Caco-2 (cell line): ENCODE measurements around the gene AHCYL2. TPM values are rescaled to one million over a fixed set of nuclear protein-coding genes. Genes with fewer than 3 reads are reported as not detected.

Experiments used
- BruUV-seq: library from RNA; stranded (reverse); fragments of 400-500 nt; replicated peaks from 2 replicates; lab custom pipeline; 2021; lab: Mats Ljungman, UMichigan
- CTCF ChIA-PET: fragments of 300-600 bp; sonication (Branson Sonifier 250); formaldehyde crosslinking; loops from one replicate; lab custom pipeline; 2022; ENCODE audit warnings: antibody characterized with exemption; lab: Charles Lee
- POLR2A ChIA-PET: fragments of 300-600 bp; sonication (Branson Sonifier 250); formaldehyde crosslinking; loops from one replicate; lab custom pipeline; 2022; ENCODE audit warnings: antibody characterized with exemption; lab: Charles Lee
- DNase-seq, 2 experiments: peaks; one replicate each; pipeline versions ENCODE4 v3.0.0 to v3.0.0-alpha.2; 2020 to 2022
- H3K27me3 ChIP-seq: replicated peaks from 2 replicates; pipeline ENCODE4 v1.6.0; 2011; ENCODE audit warnings: low read length; ENCODE audit not compliant: control insufficient read depth, insufficient read depth
- H3K36me3 ChIP-seq: 2 replicates; pipeline ENCODE4 v1.5.1; 2011; ENCODE audit warnings: low read length; ENCODE audit not compliant: control insufficient read depth, insufficient read depth
- H3K4me1 ChIP-seq: fragments of 250-450 bp; sonication (Bioruptor Pico); 2 replicates; pipeline ENCODE4 v1.5.1; 2020; ENCODE audit warnings: mild to moderate bottlenecking
- H3K4me3 ChIP-seq: 2 replicates; pipeline ENCODE4 v1.5.1; 2011; ENCODE audit warnings: low read depth, mild to moderate bottlenecking, control low read depth, low read length
- H3K9me3 ChIP-seq: fragments of 250-450 bp; sonication (Bioruptor Pico); 2 replicates; pipeline ENCODE4 v1.5.1; 2020; ENCODE audit warnings: mild to moderate bottlenecking, moderate library complexity
- H3K27ac Mint-ChIP-seq: one replicate; pipeline ENCODE4 v1.8.0; 2022; ENCODE audit warnings: mixed read lengths; ENCODE audit not compliant: unreplicated experiment
- H3K27me3 Mint-ChIP-seq: one replicate; pipeline ENCODE4 v1.8.0; 2022; ENCODE audit warnings: mixed read lengths; ENCODE audit not compliant: insufficient read depth, unreplicated experiment
- H3K36me3 Mint-ChIP-seq: one replicate; pipeline ENCODE4 v1.8.0; 2022; ENCODE audit warnings: mild to moderate bottlenecking, mixed read lengths; ENCODE audit not compliant: insufficient read depth, unreplicated experiment
- H3K4me1 Mint-ChIP-seq: one replicate; pipeline ENCODE4 v1.8.0; 2022; ENCODE audit warnings: low read depth, mixed read lengths; ENCODE audit not compliant: unreplicated experiment
- H3K4me3 Mint-ChIP-seq: one replicate; pipeline ENCODE4 v1.8.0; 2022; ENCODE audit warnings: mild to moderate bottlenecking, moderate library complexity, mixed read lengths; ENCODE audit not compliant: unreplicated experiment
- H3K9me3 Mint-ChIP-seq: one replicate; pipeline ENCODE4 v1.8.0; 2022; ENCODE audit warnings: mixed read lengths; ENCODE audit not compliant: unreplicated experiment
- CTCF ChIP-seq, 2 experiments: fragments of 200-600 bp in 1 of 2; IDR thresholded peaks; 1 replicate in 1 of 2; 2 replicates in 1 of 2; pipeline versions ENCODE4 v1.5.1 to v1.8.0; 2011 to 2022; ENCODE audit warnings: antibody characterized with exemption in 1 of 2, control low read depth in 1 of 2, inconsistent platforms in 1 of 2, low read depth in 1 of 2, low read length in 1 of 2, mild to moderate bottlenecking in 1 of 2, moderate library complexity in 1 of 2; ENCODE audit not compliant: insufficient read depth in 1 of 2, severe bottlenecking in 1 of 2, unreplicated experiment in 1 of 2
- intact Hi-C: fragments of 100-400 bp; cut with micrococcal nuclease; formaldehyde crosslinking; loops from one replicate; pipeline ENCODE4 v1.10.0; 2022; ENCODE audit not compliant: unreplicated experiment
- total RNA-seq: library from RNA; stranded (reverse); gene quantifications from 2 replicates; pipeline ENCODE4 v1.2.3, GENCODE V29; 2022

Gene AHCYL2
- total RNA-seq, 1 experiment from 2014 or later: 15.8 TPM

DNA sequence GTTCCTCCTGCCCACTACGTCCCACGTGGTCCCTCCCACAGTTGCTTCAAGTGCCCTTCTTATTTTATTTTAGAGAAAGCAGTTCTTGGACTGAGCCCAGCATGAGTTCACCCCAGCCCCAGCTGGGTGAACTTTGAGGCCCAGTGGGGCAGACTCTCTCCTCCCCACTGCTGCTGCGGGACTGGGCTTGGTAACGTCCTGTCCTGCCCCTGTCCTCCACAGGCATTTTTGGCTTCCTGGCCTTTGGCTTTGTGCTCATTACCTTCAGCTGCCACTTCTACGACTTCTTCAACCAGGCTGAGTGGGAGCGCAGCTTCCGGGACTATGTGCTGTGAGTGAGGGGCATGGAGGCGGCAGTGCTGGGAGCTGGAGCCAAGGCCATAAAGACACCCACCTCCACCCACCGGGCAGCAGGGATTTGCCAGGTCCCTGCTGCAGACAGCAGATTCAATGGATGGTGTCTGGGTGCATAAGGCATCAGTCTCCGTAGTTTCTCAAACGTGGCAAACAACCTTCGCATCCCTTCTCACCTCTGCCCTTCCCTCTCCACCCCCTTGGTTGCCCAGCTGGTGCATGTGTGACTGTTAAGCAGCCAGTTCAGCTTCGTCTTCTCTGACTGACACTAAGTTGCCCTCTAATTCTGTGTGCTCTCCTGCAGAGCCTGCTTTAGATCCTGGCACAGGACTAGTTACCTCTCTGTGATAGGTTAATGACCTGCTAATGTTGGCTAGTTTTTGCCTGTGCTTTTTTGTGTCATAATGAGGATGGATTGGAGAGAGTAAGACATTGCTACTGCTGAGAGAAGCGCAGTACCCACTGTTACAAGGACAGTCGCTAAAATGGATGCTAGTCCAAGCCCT, 15.5 kb upstream of the AHCYL2 start:
- CTCF ChIA-PET: interaction anchor here (1.3 to 6.3 kb wide), 2 partner anchors 46 to 225 kb away, joined by 3 to 101 read pairs; partner anchors contain the start of gene STRIP2
- no peak for DNase-seq
- BruUV-seq: no TSS peak
- Histone ChIP-seq H3K36me3 (peaks cover 8% of the 10 kb centered on the region), H3K9me3 (no peaks in the 10 kb centered on the region), H3K27me3 (no peaks in the 10 kb centered on the region), H3K4me1 (no peaks in the 10 kb centered on the region), H3K4me3 (no peak overlapping the region)
- POLR2A ChIA-PET: no interaction called here
- H3K4me1 Mint-ChIP-seq: no peaks in the 10 kb centered on the region
- H3K4me3 Mint-ChIP-seq: no peak overlapping the region
- TF ChIP-seq CTCF (IDR thresholded peaks at IDR 0.05; ENCODE audit: insufficient read depth in 1 of 2, low read depth in 1 of 2, low read length in 1 of 2, severe bottlenecking in 1 of 2, unreplicated experiment in 1 of 2): no peak
- peaks cover 11% of the 10 kb centered on the region for H3K36me3 Mint-ChIP-seq
- intact Hi-C loops: no loop called here
- no peak overlapping the region for H3K27ac Mint-ChIP-seq
- H3K27me3 Mint-ChIP-seq: no peaks in the 10 kb centered on the region
- H3K9me3 Mint-ChIP-seq: no peaks in the 10 kb centered on the region

DNA sequence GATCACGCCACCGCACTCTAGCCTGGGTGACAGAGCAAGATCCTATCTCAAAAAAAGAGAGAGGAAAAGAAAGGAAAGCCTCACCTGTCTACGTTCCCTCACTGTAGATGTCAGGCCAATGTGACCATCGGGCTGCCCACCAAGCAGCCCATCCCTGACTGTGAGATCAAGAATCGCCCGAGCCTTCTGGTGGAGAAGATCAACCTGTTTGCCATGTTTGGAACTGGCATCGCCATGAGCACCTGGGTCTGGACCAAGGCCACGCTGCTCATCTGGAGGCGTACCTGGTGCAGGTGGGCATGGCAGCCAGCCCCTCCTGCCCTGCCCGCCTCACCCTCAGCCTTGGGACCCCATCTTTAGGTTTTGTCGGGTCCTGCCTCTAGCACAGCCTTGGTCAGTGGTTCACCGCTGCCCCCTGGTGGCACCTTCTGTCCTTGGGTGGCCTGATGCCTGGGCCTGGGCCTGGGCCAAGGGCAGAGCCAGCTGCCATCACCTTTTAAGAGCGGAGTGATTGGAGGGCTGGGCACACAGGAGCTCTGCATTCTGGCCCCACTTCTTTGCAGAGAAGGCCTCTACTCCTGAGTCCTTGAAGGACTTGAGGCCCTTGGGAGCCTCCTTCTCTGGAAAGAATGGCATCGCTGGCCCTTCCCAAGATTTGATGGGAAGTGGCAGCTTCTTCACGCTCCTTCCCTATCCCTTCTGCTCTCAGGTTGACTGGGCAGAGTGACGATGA, 14.4 kb upstream of the AHCYL2 start:
- peak; percentile 71 to 83 for DNase-seq
- no peaks in the 10 kb centered on the region for H3K27me3 Mint-ChIP-seq
- Histone ChIP-seq H3K36me3 (peaks cover 8% of the 10 kb centered on the region), H3K9me3 (0 out of 2 replicates have a peak, but pooled peaks cover 4% of the 10 kb centered on the region), H3K4me1 (no peaks in the 10 kb centered on the region), H3K27me3 (no peaks in the 10 kb centered on the region), H3K4me3 (no peak overlapping the region)
- BruUV-seq: no TSS peak
- peak; percentile 87 to 94 for TF ChIP-seq CTCF (IDR thresholded peaks at IDR 0.05; ENCODE audit: insufficient read depth in 1 of 2, low read depth in 1 of 2, low read length in 1 of 2, severe bottlenecking in 1 of 2, unreplicated experiment in 1 of 2)
- peaks cover 11% of the 10 kb centered on the region for H3K36me3 Mint-ChIP-seq
- no peak overlapping the region for H3K27ac Mint-ChIP-seq
- CTCF ChIA-PET: interaction anchor here (1.3 to 6.3 kb wide), 3 partner anchors 38 to 224 kb away, joined by 3 to 101 read pairs (median 3); partner anchors contain the start of gene STRIP2
- POLR2A ChIA-PET: no interaction called here
- no peak overlapping the region for H3K4me3 Mint-ChIP-seq
- H3K9me3 Mint-ChIP-seq: no peaks in the 10 kb centered on the region
- intact Hi-C loops: loop anchor here (1.0 to 5.0 kb wide), 2 partner anchors 46 to 118 kb away; no protein-coding TSS in a partner anchor
- H3K4me1 Mint-ChIP-seq: no peaks in the 10 kb centered on the region

DNA sequence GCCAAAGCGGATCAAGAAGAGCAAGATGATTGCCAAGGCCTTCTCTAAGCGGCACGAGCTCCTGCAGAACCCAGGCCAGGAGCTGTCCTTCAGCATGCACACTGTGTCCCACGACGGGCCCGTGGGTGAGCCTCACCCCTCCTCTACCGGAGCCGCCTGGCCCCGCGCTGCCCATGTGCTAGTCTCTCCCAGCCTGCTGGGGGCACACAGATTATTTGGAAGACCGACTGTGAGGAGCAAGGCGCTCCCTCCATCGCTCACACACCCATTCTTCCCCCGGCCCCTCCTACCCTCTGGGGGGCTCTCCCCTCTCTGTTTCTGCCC, 13.9 kb upstream of the AHCYL2 start:
- H3K36me3 ChIP-seq: peaks cover 8% of the 10 kb centered on the region
- POLR2A ChIA-PET: no interaction called here
- H3K36me3 Mint-ChIP-seq: peaks cover 11% of the 10 kb centered on the region
- 0 out of 2 replicates have a peak, but pooled peaks cover 4% of the 10 kb centered on the region for H3K9me3 ChIP-seq
- intact Hi-C loops: loop anchor here (1.0 to 5.0 kb wide), 2 partner anchors 47 to 119 kb away; no protein-coding TSS in a partner anchor
- CTCF ChIA-PET: interaction anchor here (1.3 to 6.3 kb wide), 3 partner anchors 39 to 223 kb away, joined by 3 to 101 read pairs (median 3); partner anchors contain the start of gene STRIP2
- TF ChIP-seq CTCF (IDR thresholded peaks at IDR 0.05; ENCODE audit: insufficient read depth in 1 of 2, low read depth in 1 of 2, low read length in 1 of 2, severe bottlenecking in 1 of 2, unreplicated experiment in 1 of 2): no peak
- H3K27me3 ChIP-seq: no peaks in the 10 kb centered on the region
- no peak overlapping the region for H3K27ac Mint-ChIP-seq
- H3K4me1 Mint-ChIP-seq: no peaks in the 10 kb centered on the region
- H3K4me3 Mint-ChIP-seq: no peak overlapping the region
- H3K4me1 ChIP-seq: no peaks in the 10 kb centered on the region
- no peak overlapping the region for H3K4me3 ChIP-seq
- DNase-seq: no peak
- no peaks in the 10 kb centered on the region for H3K27me3 Mint-ChIP-seq
- BruUV-seq: no TSS peak
- H3K9me3 Mint-ChIP-seq: no peaks in the 10 kb centered on the region
